Bronchial epithelial cell (primary cell): ENCODE data around the gene RNF2. TPM values are rescaled to one million over a fixed set of nuclear protein-coding genes. Genes with fewer than 3 reads are reported as not detected.

Experiments used
- DNase-seq: peaks from one replicate; pipeline ENCODE4 v3.0.0-alpha.2; 2010; ENCODE audit warnings: low read depth
- FAIRE-seq: peaks from 2 replicates; lab custom pipeline; 2011; peaks lifted over from hg19 to GRCh38; lab: Jason Lieb, UNC
- H3K27me3 ChIP-seq: 2 replicates; pipeline ENCODE4 v1.5.1; 2011; ENCODE audit warnings: low read length; ENCODE audit not compliant: control insufficient read depth, insufficient read depth
- H3K36me3 ChIP-seq: 2 replicates; pipeline ENCODE4 v1.5.1; 2011; ENCODE audit warnings: low read length; ENCODE audit not compliant: control insufficient read depth, insufficient read depth
- H3K4me3 ChIP-seq: 2 replicates; pipeline ENCODE4 v1.5.1; 2011; ENCODE audit warnings: mild to moderate bottlenecking, low read depth, low read length, control low read depth
- CTCF ChIP-seq: IDR thresholded peaks from 2 replicates; pipeline ENCODE4 v1.5.1; 2011; ENCODE audit warnings: mild to moderate bottlenecking, moderate library complexity, low read length, control low read depth, inconsistent platforms; ENCODE audit not compliant: insufficient read depth, severe bottlenecking
- total RNA-seq: library from RNA; depleted of rRNA; stranded (reverse); fragments of >200 nt; gene quantifications from 2 replicates; pipeline ENCODE4 v1.2.1, GENCODE V29; 2014

The RNF2 gene
- total RNA-seq, 1 donor from 2014 or later, result 19.2 TPM

- Histone ChIP-seq H3K4me3 (no peak overlapping the region), H3K27me3 (no peaks in the 10 kb centered on the region), H3K36me3 (no peaks in the 10 kb centered on the region)
- FAIRE-seq (no peak), DNase-seq (no peak)
- TF ChIP-seq CTCF, result no peak
These were observed 59.8 kb downstream of the RNF2 start for GRCh38 chr1:185105121-185105520.

GRCh38 chr1:185108321-185108720 lies 63.0 kb downstream of the RNF2 start:
- FAIRE-seq (no peak), DNase-seq (no peak)
- Histone ChIP-seq H3K27me3 (no peaks in the 10 kb centered on the region), H3K4me3 (no peak overlapping the region), H3K36me3 (no peaks in the 10 kb centered on the region)
- TF ChIP-seq CTCF, result no peak

- H3K36me3 ChIP-seq, result no peaks in the 10 kb centered on the region
- no peak overlapping the region for H3K4me3 ChIP-seq
- no peaks in the 10 kb centered on the region for H3K27me3 ChIP-seq
- no peak for FAIRE-seq
- peak; percentile 9 for DNase-seq
- no peak for TF ChIP-seq CTCF
These were observed 64.8 kb downstream of the RNF2 start for GRCh38 chr1:185110145-185110544.

GRCh38 chr1:185111873-185112272 lies 66.5 kb downstream of the RNF2 start:
- Histone ChIP-seq H3K4me3 (no peak overlapping the region), H3K27me3 (no peaks in the 10 kb centered on the region), H3K36me3 (no peaks in the 10 kb centered on the region)
- no peak for DNase-seq
- no peak for FAIRE-seq
- no peak for TF ChIP-seq CTCF

- FAIRE-seq (no peak), DNase-seq (peak; percentile 14)
- Histone ChIP-seq H3K36me3 (no peaks in the 10 kb centered on the region), H3K4me3 (no peak overlapping the region), H3K27me3 (no peaks in the 10 kb centered on the region)
- no peak for TF ChIP-seq CTCF
These were observed 67.0 kb downstream of the RNF2 start for GRCh38 chr1:185112356-185112755.

GRCh38 chr1:185129708-185130107 lies 84.3 kb downstream of the RNF2 start:
- TF ChIP-seq CTCF, result no peak
- H3K27me3 ChIP-seq, result no peaks in the 10 kb centered on the region
- H3K36me3 ChIP-seq, result no peaks in the 10 kb centered on the region
- H3K4me3 ChIP-seq, result no peak overlapping the region
- DNase-seq, result no peak
- no peak for FAIRE-seq
